ENCODE data around the gene F8.
"Not testable (repeated sequence)": the region's sequence is repeated elsewhere in the genome, so short reads cannot be mapped to it uniquely, and the experiment has no call there.

Gene F8

GRCh38 chrX:154840856-154841255 lies 181.7 kb downstream of the F8 start:
- no peaks in the 10 kb centered on the region for H3K27me3 ChIP-seq (ENCODE audit: control insufficient read depth, insufficient read depth, low read length)
- H3K9me3 ChIP-seq (replicated peaks; ENCODE audit: low read length): peaks cover 4% of the 10 kb centered on the region
- H3K4me2 ChIP-seq (ENCODE audit: low read length): no peak overlapping the region
- H3K4me1 ChIP-seq (ENCODE audit: control insufficient read depth, insufficient read depth, low read length): no peaks in the 10 kb centered on the region
- H3K36me3 ChIP-seq (ENCODE audit: insufficient read depth, low read length): no peaks in the 10 kb centered on the region
- H3K9ac ChIP-seq (ENCODE audit: low read depth, low read length): no peak overlapping the region
- H3K4me3 ChIP-seq (ENCODE audit: low read length): no peak overlapping the region

GRCh38 chrX:154836163-154836562 lies 186.4 kb downstream of the F8 start:
- H3K4me3 ChIP-seq (ENCODE audit: low read length): no peak overlapping the region
- H3K27me3 ChIP-seq (ENCODE audit: control insufficient read depth, insufficient read depth, low read length): no peaks in the 10 kb centered on the region
- H3K4me1 ChIP-seq (ENCODE audit: control insufficient read depth, insufficient read depth, low read length): no peaks in the 10 kb centered on the region
- H3K9ac ChIP-seq (ENCODE audit: low read depth, low read length): no peak overlapping the region
- H3K36me3 ChIP-seq (ENCODE audit: insufficient read depth, low read length): no peaks in the 10 kb centered on the region
- H3K4me2 ChIP-seq (ENCODE audit: low read length): no peak overlapping the region
- H3K9me3 ChIP-seq (replicated peaks; ENCODE audit: low read length): peaks cover 4% of the 10 kb centered on the region

GRCh38 chrX:154834562-154834961 lies 188.0 kb downstream of the F8 start, which contains the start of gene SMIM9:
TSS of gene SMIM9 (minus strand) at chrX:154834662. CDS start at chrX:154830856, 3,806 bp downstream.
- no peak within 1 kb of the TSS for H3K9ac ChIP-seq (ENCODE audit: low read depth, low read length)
- no peaks in the 10 kb centered on the region for H3K9me3 ChIP-seq (replicated peaks; ENCODE audit: low read length)
- no peaks in the 10 kb centered on the region for H3K27me3 ChIP-seq (ENCODE audit: control insufficient read depth, insufficient read depth, low read length)
- no peaks in the 10 kb centered on the region for H3K4me1 ChIP-seq (ENCODE audit: control insufficient read depth, insufficient read depth, low read length)
- no peaks in the 10 kb centered on the region for H3K36me3 ChIP-seq (ENCODE audit: insufficient read depth, low read length)
- H3K4me2 ChIP-seq (ENCODE audit: low read length): no peak within 1 kb of the TSS
- H3K4me3 ChIP-seq (ENCODE audit: low read length): no peak within 1 kb of the TSS

GRCh38 chrX:154833746-154834274 lies 188.7 kb downstream of the F8 start:
- no peak overlapping the region for H3K9ac ChIP-seq (ENCODE audit: low read depth, low read length)

GRCh38 chrX:154829926-154830442 lies 192.5 kb downstream of the F8 start:
- H3K4me2 ChIP-seq (ENCODE audit: low read length): no peak overlapping the region
- no peaks in the 10 kb centered on the region for H3K4me1 ChIP-seq (ENCODE audit: control insufficient read depth, insufficient read depth, low read length)
- H3K27me3 ChIP-seq (ENCODE audit: control insufficient read depth, insufficient read depth, low read length): no peaks in the 10 kb centered on the region
- no peaks in the 10 kb centered on the region for H3K9me3 ChIP-seq (replicated peaks; ENCODE audit: low read length)
- no peak overlapping the region for H3K9ac ChIP-seq (ENCODE audit: low read depth, low read length)
- no peaks in the 10 kb centered on the region for H3K36me3 ChIP-seq (ENCODE audit: insufficient read depth, low read length)
- no peak overlapping the region for H3K4me3 ChIP-seq (ENCODE audit: low read length)

More at GRCh38 chrX:154833746-154834274, 188.7 kb downstream of the F8 start:
- Histone ChIP-seq H3K9me3 (replicated peaks; ENCODE audit: low read length) (no peaks in the 10 kb centered on the region), H3K4me1 (ENCODE audit: control insufficient read depth, insufficient read depth, low read length) (no peaks in the 10 kb centered on the region), H3K27me3 (ENCODE audit: control insufficient read depth, insufficient read depth, low read length) (no peaks in the 10 kb centered on the region), H3K36me3 (ENCODE audit: insufficient read depth, low read length) (no peaks in the 10 kb centered on the region), H3K4me2 (ENCODE audit: low read length) (no peak overlapping the region), H3K4me3 (ENCODE audit: low read length) (no peak overlapping the region)

- no peak overlapping the region for H3K4me2 ChIP-seq (ENCODE audit: low read length)
- H3K9me3 ChIP-seq (replicated peaks; ENCODE audit: low read length): no peaks in the 10 kb centered on the region
- no peaks in the 10 kb centered on the region for H3K27me3 ChIP-seq (ENCODE audit: control insufficient read depth, insufficient read depth, low read length)
- H3K4me3 ChIP-seq (ENCODE audit: low read length): no peak overlapping the region
- H3K4me1 ChIP-seq (ENCODE audit: control insufficient read depth, insufficient read depth, low read length): no peaks in the 10 kb centered on the region
- no peak overlapping the region for H3K9ac ChIP-seq (ENCODE audit: low read depth, low read length)
- H3K36me3 ChIP-seq (ENCODE audit: insufficient read depth, low read length): no peaks in the 10 kb centered on the region
Observed at GRCh38 chrX:154829134-154829533, 193.4 kb downstream of the F8 start.

- H3K4me1 ChIP-seq (ENCODE audit: control insufficient read depth, insufficient read depth, low read length): no peaks in the 10 kb centered on the region
- no peaks in the 10 kb centered on the region for H3K36me3 ChIP-seq (ENCODE audit: insufficient read depth, low read length)
- no peaks in the 10 kb centered on the region for H3K9me3 ChIP-seq (replicated peaks; ENCODE audit: low read length)
- H3K4me2 ChIP-seq (ENCODE audit: low read length): no peak overlapping the region
- H3K4me3 ChIP-seq (ENCODE audit: low read length): no peak overlapping the region
- no peaks in the 10 kb centered on the region for H3K27me3 ChIP-seq (ENCODE audit: control insufficient read depth, insufficient read depth, low read length)
- H3K9ac ChIP-seq (ENCODE audit: low read depth, low read length): no peak overlapping the region
Observed at GRCh38 chrX:154828016-154828408, 194.5 kb downstream of the F8 start.

GRCh38 chrX:154827194-154828015 lies 195.1 kb downstream of the F8 start:
- Histone ChIP-seq H3K4me1 (ENCODE audit: control insufficient read depth, insufficient read depth, low read length) (no peaks in the 10 kb centered on the region), H3K36me3 (ENCODE audit: insufficient read depth, low read length) (no peaks in the 10 kb centered on the region), H3K9me3 (replicated peaks; ENCODE audit: low read length) (no peaks in the 10 kb centered on the region), H3K9ac (ENCODE audit: low read depth, low read length) (no peak overlapping the region), H3K27me3 (ENCODE audit: control insufficient read depth, insufficient read depth, low read length) (no peaks in the 10 kb centered on the region), H3K4me2 (ENCODE audit: low read length) (no peak overlapping the region), H3K4me3 (ENCODE audit: low read length) (no peak overlapping the region)

- H3K4me1 ChIP-seq (ENCODE audit: control insufficient read depth, insufficient read depth, low read length); H3K36me3 ChIP-seq (ENCODE audit: insufficient read depth, low read length); H3K9ac ChIP-seq (ENCODE audit: low read depth, low read length); H3K27me3 ChIP-seq (ENCODE audit: control insufficient read depth, insufficient read depth, low read length); H3K9me3 ChIP-seq (replicated peaks; ENCODE audit: low read length); H3K4me3 ChIP-seq (ENCODE audit: low read length); H3K4me2 ChIP-seq (ENCODE audit: low read length): not testable (repeated sequence)
Observed at GRCh38 chrX:154825586-154825985, 196.9 kb downstream of the F8 start.

GRCh38 chrX:154824638-154825037 lies 197.9 kb downstream of the F8 start:
- Histone ChIP-seq H3K4me3 (ENCODE audit: low read length) (no peak overlapping the region), H3K4me1 (ENCODE audit: control insufficient read depth, insufficient read depth, low read length) (no peaks in the 10 kb centered on the region), H3K36me3 (ENCODE audit: insufficient read depth, low read length) (no peaks in the 10 kb centered on the region), H3K27me3 (ENCODE audit: control insufficient read depth, insufficient read depth, low read length) (peaks cover 5% of the 10 kb centered on the region), H3K9ac (ENCODE audit: low read depth, low read length) (no peak overlapping the region), H3K4me2 (ENCODE audit: low read length) (no peak overlapping the region), H3K9me3 (replicated peaks; ENCODE audit: low read length) (no peaks in the 10 kb centered on the region)

- Histone ChIP-seq H3K27me3 (ENCODE audit: control insufficient read depth, insufficient read depth, low read length) (peaks cover 5% of the 10 kb centered on the region), H3K4me3 (ENCODE audit: low read length) (no peak overlapping the region), H3K9ac (ENCODE audit: low read depth, low read length) (no peak overlapping the region), H3K9me3 (replicated peaks; ENCODE audit: low read length) (no peaks in the 10 kb centered on the region), H3K4me1 (ENCODE audit: control insufficient read depth, insufficient read depth, low read length) (no peaks in the 10 kb centered on the region), H3K4me2 (ENCODE audit: low read length) (no peak overlapping the region), H3K36me3 (ENCODE audit: insufficient read depth, low read length) (no peaks in the 10 kb centered on the region)
Observed at GRCh38 chrX:154822029-154822428, 200.5 kb downstream of the F8 start.

GRCh38 chrX:154821523-154821922 lies 201.0 kb downstream of the F8 start:
- Histone ChIP-seq H3K9ac (ENCODE audit: low read depth, low read length) (no peak overlapping the region), H3K36me3 (ENCODE audit: insufficient read depth, low read length) (no peaks in the 10 kb centered on the region), H3K9me3 (replicated peaks; ENCODE audit: low read length) (no peaks in the 10 kb centered on the region), H3K4me2 (ENCODE audit: low read length) (no peak overlapping the region), H3K27me3 (ENCODE audit: control insufficient read depth, insufficient read depth, low read length) (peaks cover 5% of the 10 kb centered on the region), H3K4me3 (ENCODE audit: low read length) (no peak overlapping the region), H3K4me1 (ENCODE audit: control insufficient read depth, insufficient read depth, low read length) (no peaks in the 10 kb centered on the region)
